ENCODE results near the gene TSPAN3.

The TSPAN3 gene

GRCh38 chr15:77066971-77067690 lies 3.8 kb downstream of the TSPAN3 start:
- no peak for TF ChIP-seq CTCF (IDR thresholded peaks at IDR 0.05; ENCODE audit: poor library complexity, severe bottlenecking)
- no peak for DNase-seq (ENCODE audit: low spot score)
- H3K9me3 ChIP-seq (ENCODE audit: severe bottlenecking), result no peaks in the 10 kb centered on the region
- peak overlapping the region; percentile 41 for H3K27ac ChIP-seq (ENCODE audit: poor library complexity, severe bottlenecking)
- H3K27me3 ChIP-seq (ENCODE audit: insufficient read depth, poor library complexity, severe bottlenecking), result no peaks in the 10 kb centered on the region
- no peak overlapping the region for H3K4me3 ChIP-seq (ENCODE audit: severe bottlenecking)
- peak; percentile 59 for ATAC-seq (ENCODE audit: low read depth)
- peaks cover 46% of the 10 kb centered on the region for H3K4me1 ChIP-seq (ENCODE audit: insufficient read depth, poor library complexity, severe bottlenecking)
- 0 out of 2 replicates have a peak, but pooled peaks cover 9% of the 10 kb centered on the region for H3K36me3 ChIP-seq (ENCODE audit: low read depth)

- Histone ChIP-seq H3K4me1 (ENCODE audit: insufficient read depth, poor library complexity, severe bottlenecking) (peaks cover 68% of the 10 kb centered on the region), H3K27me3 (ENCODE audit: insufficient read depth, poor library complexity, severe bottlenecking) (no peaks in the 10 kb centered on the region), H3K36me3 (ENCODE audit: low read depth) (0 out of 2 replicates have a peak, but pooled peaks cover 9% of the 10 kb centered on the region), H3K4me3 (ENCODE audit: severe bottlenecking) (no peak overlapping the region), H3K9me3 (ENCODE audit: severe bottlenecking) (no peaks in the 10 kb centered on the region), H3K27ac (ENCODE audit: poor library complexity, severe bottlenecking) (peak overlapping the region; percentile 61)
- TF ChIP-seq CTCF (IDR thresholded peaks at IDR 0.05; ENCODE audit: poor library complexity, severe bottlenecking), result peak; percentile 23
- no peak for DNase-seq (ENCODE audit: low spot score)
- peak; percentile 78 for ATAC-seq (ENCODE audit: low read depth)
Observed at GRCh38 chr15:77064539-77065308, 6.2 kb downstream of the TSPAN3 start.

- H3K9me3 ChIP-seq (ENCODE audit: severe bottlenecking), result no peaks in the 10 kb centered on the region
- 0 out of 2 replicates have a peak, but pooled peaks cover 8% of the 10 kb centered on the region for H3K36me3 ChIP-seq (ENCODE audit: low read depth)
- H3K27ac ChIP-seq (ENCODE audit: poor library complexity, severe bottlenecking), result peak overlapping the region; percentile 61
- DNase-seq (ENCODE audit: low spot score), result no peak
- no peak overlapping the region for H3K4me3 ChIP-seq (ENCODE audit: severe bottlenecking)
- no peaks in the 10 kb centered on the region for H3K27me3 ChIP-seq (ENCODE audit: insufficient read depth, poor library complexity, severe bottlenecking)
- ATAC-seq (ENCODE audit: low read depth), result no peak
- peaks cover 63% of the 10 kb centered on the region for H3K4me1 ChIP-seq (ENCODE audit: insufficient read depth, poor library complexity, severe bottlenecking)
- no peak for TF ChIP-seq CTCF (IDR thresholded peaks at IDR 0.05; ENCODE audit: poor library complexity, severe bottlenecking)
Observed at GRCh38 chr15:77064063-77064462, 6.8 kb downstream of the TSPAN3 start.

- TF ChIP-seq CTCF (IDR thresholded peaks at IDR 0.05; ENCODE audit: poor library complexity, severe bottlenecking), result no peak
- Histone ChIP-seq H3K9me3 (ENCODE audit: severe bottlenecking) (no peaks in the 10 kb centered on the region), H3K4me3 (ENCODE audit: severe bottlenecking) (no peak overlapping the region), H3K4me1 (ENCODE audit: insufficient read depth, poor library complexity, severe bottlenecking) (peaks cover 66% of the 10 kb centered on the region), H3K36me3 (ENCODE audit: low read depth) (0 out of 2 replicates have a peak, but pooled peaks cover 4% of the 10 kb centered on the region), H3K27ac (ENCODE audit: poor library complexity, severe bottlenecking) (no peak overlapping the region), H3K27me3 (ENCODE audit: insufficient read depth, poor library complexity, severe bottlenecking) (no peaks in the 10 kb centered on the region)
- ATAC-seq (ENCODE audit: low read depth), result no peak
- no peak for DNase-seq (ENCODE audit: low spot score)
Observed at GRCh38 chr15:77063249-77063648, 7.7 kb downstream of the TSPAN3 start.
